WTC11 (cell line): ENCODE results near the gene TBX2. TPM values are rescaled to one million over a fixed set of nuclear protein-coding genes. Genes with fewer than 3 reads are reported as not detected.
"Not testable (repeated sequence)": the region's sequence is repeated elsewhere in the genome, so short reads cannot be mapped to it uniquely, and the experiment has no call there.

Experiments
- ATAC-seq: fragments of 200-7000 bp; cut with Tn5 transposase; 2 replicates; pipeline ENCODE4 v1.10.0; 2021; ENCODE audit warnings: mild to moderate bottlenecking, moderate library complexity
- CTCF ChIA-PET: fragments of 300-600 bp; sonication (Branson Sonifier 250); formaldehyde crosslinking; loops from one replicate; lab custom pipeline; 2021; ENCODE audit warnings: antibody characterized with exemption; lab: Charles Lee
- POLR2A ChIA-PET: fragments of 350-600 bp; sonication (Branson Sonifier 250); formaldehyde crosslinking; loops from one replicate; lab custom pipeline; 2021; ENCODE audit warnings: antibody characterized with exemption; lab: Charles Lee
- DNase-seq: peaks from one replicate; pipeline ENCODE4 v3.0.0; 2021; ENCODE audit warnings: low spot score
- H3K27ac Mint-ChIP-seq: 2 replicates; pipeline ENCODE4 v1.8.0; 2021; ENCODE audit warnings: mixed read lengths
- H3K27me3 Mint-ChIP-seq: 2 replicates; pipeline ENCODE4 v1.8.0; 2021; ENCODE audit warnings: low read depth, mild to moderate bottlenecking, moderate library complexity, mixed read lengths
- H3K36me3 Mint-ChIP-seq: 2 replicates; pipeline ENCODE4 v1.8.0; 2021; ENCODE audit warnings: mixed read lengths
- H3K4me1 Mint-ChIP-seq: 2 replicates; pipeline ENCODE4 v1.8.0; 2022; ENCODE audit warnings: mixed read lengths
- H3K4me3 Mint-ChIP-seq: 2 replicates; pipeline ENCODE4 v1.8.0; 2021; ENCODE audit warnings: mild to moderate bottlenecking, moderate library complexity, mixed read lengths
- H3K9me3 Mint-ChIP-seq: 2 replicates; pipeline ENCODE4 v1.8.0; 2021; ENCODE audit warnings: mixed read lengths
- AR ChIP-seq: fragments of 250-450 bp; sonication (Bioruptor Pico); IDR thresholded peaks from 2 replicates; pipeline ENCODE4 v1.9.0; 2021; ENCODE audit warnings: mild to moderate bottlenecking
- CREM ChIP-seq: sonication (generic); formaldehyde crosslinking; IDR thresholded peaks from 2 replicates; pipeline ENCODE4 v1.8.1; 2022; ENCODE audit warnings: mild to moderate bottlenecking, missing genetic modification reagents, moderate library complexity
- CTCF ChIP-seq: fragments of 200-600 bp; IDR thresholded peaks from 2 replicates; pipeline ENCODE4 v1.8.0; 2022; ENCODE audit warnings: antibody characterized with exemption
- E2F1 ChIP-seq: sonication (generic); formaldehyde crosslinking; IDR thresholded peaks from 2 replicates; pipeline ENCODE4 v1.8.0; 2022; ENCODE audit warnings: mild to moderate bottlenecking, missing genetic modification reagents
- ERG ChIP-seq: fragments of 250-450 bp; sonication (Bioruptor Pico); IDR thresholded peaks from 2 replicates; pipeline ENCODE4 v1.8.0; 2021; ENCODE audit warnings: mild to moderate bottlenecking
- GRHL2 ChIP-seq: fragments of 250-450 bp; sonication (Bioruptor Pico); IDR thresholded peaks from 2 replicates; pipeline ENCODE4 v1.8.0; 2022; ENCODE audit warnings: mild to moderate bottlenecking, moderate library complexity; ENCODE audit not compliant: insufficient replicate concordance, severe bottlenecking
- NFE2L1 ChIP-seq: sonication (generic); formaldehyde crosslinking; IDR thresholded peaks from 2 replicates; pipeline ENCODE4 v1.8.1; 2023; ENCODE audit warnings: missing genetic modification reagents
- NFYB ChIP-seq: sonication (generic); formaldehyde crosslinking; conservative IDR thresholded peaks from 2 replicates; pipeline ENCODE4 v1.8.0; 2022; ENCODE audit warnings: low read depth, missing genetic modification reagents
- PRRX2 ChIP-seq: fragments of 250-450 bp; sonication (Bioruptor Pico); IDR thresholded peaks from 2 replicates; pipeline ENCODE4 v1.8.0; 2021; ENCODE audit warnings: mild to moderate bottlenecking
- SMAD4 ChIP-seq: sonication (generic); formaldehyde crosslinking; IDR thresholded peaks from 2 replicates; pipeline ENCODE4 v1.8.0; 2022; ENCODE audit warnings: mild to moderate bottlenecking, missing genetic modification reagents
- TEAD1 ChIP-seq: sonication (generic); formaldehyde crosslinking; IDR thresholded peaks from 2 replicates; pipeline ENCODE4 v1.8.0; 2022; ENCODE audit warnings: mild to moderate bottlenecking, missing genetic modification reagents
- TP53 ChIP-seq: sonication (generic); formaldehyde crosslinking; IDR thresholded peaks from 2 replicates; pipeline ENCODE4 v1.8.1; 2023; ENCODE audit warnings: mild to moderate bottlenecking, missing genetic modification reagents
- ZNF416 ChIP-seq: fragments of 250-450 bp; sonication (Bioruptor Pico); IDR thresholded peaks from 2 replicates; pipeline ENCODE4 v1.9.0; 2021; ENCODE audit warnings: mild to moderate bottlenecking, inconsistent platforms
- total RNA-seq: library from RNA; stranded (reverse); gene quantifications from 3 replicates; pipeline ENCODE4 v1.2.3, GENCODE V29; 2021
- TF ChIP-seq, protein P1 (sequence below): sonication (generic); formaldehyde crosslinking; IDR thresholded peaks from 2 replicates; pipeline ENCODE4 v1.8.1; 2023; ENCODE audit warnings: mild to moderate bottlenecking, moderate library complexity, missing genetic modification reagents
- TF ChIP-seq, protein P2 (sequence below): sonication (generic); formaldehyde crosslinking; IDR thresholded peaks from 2 replicates; pipeline ENCODE4 v1.8.1; 2022; ENCODE audit warnings: mild to moderate bottlenecking, moderate library complexity, missing genetic modification reagents
- TF ChIP-seq, protein P3 (sequence below): sonication (generic); formaldehyde crosslinking; IDR thresholded peaks from 2 replicates; pipeline ENCODE4 v1.8.0; 2022; ENCODE audit warnings: mild to moderate bottlenecking, missing genetic modification reagents

TBX2 gene
- total RNA-seq, 1 experiment from 2014 or later, result 0.09 TPM

GRCh38 chr17:61448042-61448441 lies 48.4 kb downstream of the TBX2 start:
- Mint-ChIP-seq H3K27me3 (peaks cover 73% of the 10 kb centered on the region), H3K4me1 (peaks cover 29% of the 10 kb centered on the region), H3K27ac (no peak overlapping the region), H3K36me3 (no peaks in the 10 kb centered on the region), H3K9me3 (no peaks in the 10 kb centered on the region), H3K4me3 (no peak overlapping the region)
- ATAC-seq (no peak), DNase-seq (no peak)
- POLR2A ChIA-PET, result no interaction called here
- CTCF ChIA-PET, result interaction anchor here (0.7 to 2.2 kb wide), 9 partner anchors 14 to 447 kb away, joined by 3 to 10 read pairs (median 5); no protein-coding TSS in a partner anchor
- TF ChIP-seq, protein P1, sequence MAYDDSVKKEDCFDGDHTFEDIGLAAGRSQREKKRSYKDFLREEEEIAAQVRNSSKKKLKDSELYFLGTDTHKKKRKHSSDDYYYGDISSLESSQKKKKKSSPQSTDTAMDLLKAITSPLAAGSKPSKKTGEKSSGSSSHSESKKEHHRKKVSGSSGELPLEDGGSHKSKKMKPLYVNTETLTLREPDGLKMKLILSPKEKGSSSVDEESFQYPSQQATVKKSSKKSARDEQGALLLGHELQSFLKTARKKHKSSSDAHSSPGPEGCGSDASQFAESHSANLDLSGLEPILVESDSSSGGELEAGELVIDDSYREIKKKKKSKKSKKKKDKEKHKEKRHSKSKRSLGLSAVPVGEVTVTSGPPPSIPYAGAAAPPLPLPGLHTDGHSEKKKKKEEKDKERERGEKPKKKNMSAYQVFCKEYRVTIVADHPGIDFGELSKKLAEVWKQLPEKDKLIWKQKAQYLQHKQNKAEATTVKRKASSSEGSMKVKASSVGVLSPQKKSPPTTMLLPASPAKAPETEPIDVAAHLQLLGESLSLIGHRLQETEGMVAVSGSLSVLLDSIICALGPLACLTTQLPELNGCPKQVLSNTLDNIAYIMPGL (CRISPR knock-in tag), result no peak
- no peak for TF ChIP-seq CTCF
- no peak for TF ChIP-seq ZNF416 (CRISPR knock-in tag)
- no peak for TF ChIP-seq TEAD1 (CRISPR knock-in tag)
- no peak for TF ChIP-seq ERG (CRISPR knock-in tag)
- TF ChIP-seq CREM (CRISPR knock-in tag), result no peak
- no peak for TF ChIP-seq E2F1 (CRISPR knock-in tag)
- TF ChIP-seq, protein P2, sequence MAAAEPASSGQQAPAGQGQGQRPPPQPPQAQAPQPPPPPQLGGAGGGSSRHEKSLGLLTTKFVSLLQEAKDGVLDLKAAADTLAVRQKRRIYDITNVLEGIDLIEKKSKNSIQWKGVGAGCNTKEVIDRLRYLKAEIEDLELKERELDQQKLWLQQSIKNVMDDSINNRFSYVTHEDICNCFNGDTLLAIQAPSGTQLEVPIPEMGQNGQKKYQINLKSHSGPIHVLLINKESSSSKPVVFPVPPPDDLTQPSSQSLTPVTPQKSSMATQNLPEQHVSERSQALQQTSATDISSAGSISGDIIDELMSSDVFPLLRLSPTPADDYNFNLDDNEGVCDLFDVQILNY, result no peak
- no peak for TF ChIP-seq SMAD4 (CRISPR knock-in tag)

- POLR2A ChIA-PET, DNase-seq, H3K27ac Mint-ChIP-seq, H3K4me3 Mint-ChIP-seq, H3K9me3 Mint-ChIP-seq, ATAC-seq, H3K36me3 Mint-ChIP-seq: not testable (repeated sequence)
- CTCF ChIA-PET, result interaction anchor here (1.0 to 4.3 kb wide), 5 partner anchors 10 to 32 kb away, joined by 3 to 33 read pairs (median 5); no protein-coding TSS in a partner anchor
- peaks cover 84% of the 10 kb centered on the region for H3K27me3 Mint-ChIP-seq
- H3K4me1 Mint-ChIP-seq, result peaks cover 33% of the 10 kb centered on the region
These were observed 49.5 kb downstream of the TBX2 start for GRCh38 chr17:61449140-61449539.

GRCh38 chr17:61449707-61450640 lies 50.3 kb downstream of the TBX2 start:
- ChIA-PET CTCF (interaction anchor here (0.9 to 4.3 kb wide), 7 partner anchors 9 to 38 kb away, joined by 3 to 33 read pairs (median 5); no protein-coding TSS in a partner anchor), POLR2A (no interaction called here)
- Mint-ChIP-seq H3K27ac (no peak overlapping the region), H3K36me3 (no peaks in the 10 kb centered on the region), H3K9me3 (no peaks in the 10 kb centered on the region), H3K4me3 (no peak overlapping the region), H3K27me3 (peaks cover 93% of the 10 kb centered on the region), H3K4me1 (peaks cover 38% of the 10 kb centered on the region)
- no peak for ATAC-seq
- no peak for DNase-seq
- no peak for TF ChIP-seq AR (CRISPR knock-in tag)
- no peak for TF ChIP-seq NFYB (CRISPR knock-in tag)
- TF ChIP-seq, protein P3, sequence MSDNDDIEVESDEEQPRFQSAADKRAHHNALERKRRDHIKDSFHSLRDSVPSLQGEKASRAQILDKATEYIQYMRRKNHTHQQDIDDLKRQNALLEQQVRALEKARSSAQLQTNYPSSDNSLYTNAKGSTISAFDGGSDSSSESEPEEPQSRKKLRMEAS (CRISPR knock-in tag), result no peak
- no peak for TF ChIP-seq GRHL2
- no peak for TF ChIP-seq NFE2L1 (CRISPR knock-in tag)
- no peak for TF ChIP-seq PRRX2
- TF ChIP-seq TP53, result no peak
